Tongue (tissue), 2 donors: ENCODE results near the gene LGR5. TPM values are rescaled to one million over a fixed set of nuclear protein-coding genes. Genes with fewer than 3 reads are reported as not detected.
"Not testable (repeated sequence)": the region's sequence is repeated elsewhere in the genome, so short reads cannot be mapped to it uniquely, and the experiment has no call there.

Experiments
- DNase-seq: peaks from one replicate; pipeline ENCODE4 v3.0.0-alpha.2; 2015
- total RNA-seq: library from RNA; depleted of rRNA; stranded (reverse); fragments of >200 nt; gene quantifications from one replicate; pipeline ENCODE4 v1.2.3, GENCODE V29; 2014

The LGR5 gene
- total RNA-seq, 1 donor from 2014 or later = 2.5 TPM

DNA sequence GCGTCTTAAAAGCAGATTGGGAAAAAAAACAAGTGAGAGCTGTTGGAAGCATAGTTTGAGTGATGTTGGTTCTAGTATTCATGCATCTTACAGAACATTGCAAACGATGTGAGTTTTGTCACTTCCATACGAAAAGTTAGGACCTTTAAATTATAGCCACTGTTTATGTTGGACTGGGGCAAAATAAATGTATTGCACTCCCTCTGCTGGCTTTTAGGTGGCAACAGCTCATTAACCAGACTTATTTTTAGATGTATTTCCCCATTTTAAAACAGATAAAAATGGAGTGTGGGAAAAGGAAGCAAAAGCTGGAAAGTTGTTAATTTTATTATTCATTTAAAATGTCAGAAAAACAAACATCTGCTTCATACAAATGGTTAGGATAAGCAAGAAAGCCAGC is 111.9 kb downstream of the LGR5 start:
- DNase-seq = peak; percentile 54

DNA sequence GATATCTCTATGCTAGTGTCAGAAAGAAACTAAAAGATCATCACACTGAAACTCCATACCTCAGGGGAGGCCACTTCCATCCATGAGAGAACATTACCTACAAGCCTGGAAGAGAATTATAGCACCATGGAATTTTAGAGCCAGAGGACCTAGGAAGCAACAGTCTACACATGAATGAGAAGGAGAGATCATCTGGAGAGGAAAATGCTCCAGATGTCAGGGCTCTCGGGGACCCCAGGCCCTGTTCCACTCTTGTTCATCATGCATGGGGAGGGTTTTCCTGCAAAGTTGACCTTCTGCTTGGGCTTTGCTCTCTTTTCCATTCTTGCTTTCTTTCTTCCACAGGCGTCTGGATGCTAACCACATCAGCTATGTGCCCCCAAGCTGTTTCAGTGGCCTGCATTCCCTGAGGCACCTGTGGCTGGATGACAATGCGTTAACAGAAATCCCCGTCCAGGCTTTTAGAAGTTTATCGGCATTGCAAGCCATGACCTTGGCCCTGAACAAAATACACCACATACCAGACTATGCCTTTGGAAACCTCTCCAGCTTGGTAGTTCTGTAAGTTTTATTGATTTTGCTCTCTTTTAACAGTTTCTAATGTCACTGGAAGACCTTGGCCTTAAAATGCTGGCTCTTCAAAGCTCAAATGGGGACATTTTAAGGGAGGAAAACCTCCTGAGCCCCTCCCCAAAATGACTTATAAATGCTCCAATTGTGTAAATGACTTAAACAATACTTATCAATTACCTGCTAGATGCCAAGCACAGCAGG is 113.3 kb downstream of the LGR5 start:
- DNase-seq = no peak

DNA sequence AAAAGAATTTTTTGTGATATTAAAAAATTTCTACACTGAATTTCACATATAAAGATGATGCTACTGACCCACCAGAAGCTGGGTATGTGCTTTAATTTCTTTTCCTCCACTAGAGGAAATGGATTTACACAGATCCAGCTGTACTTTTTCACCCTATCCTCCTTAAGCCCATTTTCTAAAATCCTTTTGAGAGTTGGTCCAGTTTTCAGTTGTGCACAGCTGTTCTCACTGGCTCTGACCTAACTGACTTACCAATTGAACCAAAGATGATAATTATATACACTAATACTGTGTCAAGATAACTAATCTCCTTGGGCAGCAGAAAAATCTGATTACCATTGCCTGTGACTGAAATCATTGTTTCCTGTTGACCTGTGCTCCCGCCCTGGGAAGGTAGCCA is 115.6 kb downstream of the LGR5 start:
- DNase-seq = peak; percentile 61

DNA sequence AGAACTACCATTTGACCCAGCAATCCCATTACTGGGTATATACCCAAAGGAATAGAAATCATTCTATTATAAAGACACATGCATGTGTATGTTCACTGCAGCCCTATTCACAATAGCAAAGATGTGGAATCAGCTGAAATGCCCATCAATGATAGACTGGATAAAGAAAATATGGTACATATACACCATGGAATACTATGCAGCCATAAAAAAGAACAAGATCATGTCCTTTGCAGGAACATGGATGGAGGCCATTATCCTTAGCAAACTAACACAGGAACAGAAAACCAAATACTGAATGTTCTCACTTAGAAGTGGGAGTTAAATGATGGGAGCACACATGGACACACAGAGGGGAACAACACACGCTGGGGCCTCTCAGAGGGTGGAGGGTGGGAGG is 116.2 kb downstream of the LGR5 start:
- DNase-seq = not testable (repeated sequence)

DNA sequence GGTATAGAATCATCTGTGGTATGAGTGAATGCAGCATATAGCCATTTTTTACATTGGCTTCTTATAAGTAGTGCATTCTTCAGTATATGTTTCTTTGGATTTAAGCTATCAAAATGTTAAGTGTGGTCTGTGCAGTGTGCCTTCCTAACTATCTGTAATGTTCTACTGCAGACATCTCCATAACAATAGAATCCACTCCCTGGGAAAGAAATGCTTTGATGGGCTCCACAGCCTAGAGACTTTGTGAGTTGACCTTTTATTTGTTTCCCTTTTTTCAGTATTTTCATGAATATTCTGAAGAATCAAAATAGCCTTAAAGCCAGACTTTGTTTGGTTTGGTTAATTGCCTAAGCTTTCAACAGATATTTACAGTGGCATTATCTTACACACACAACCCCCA is 116.8 kb downstream of the LGR5 start:
- no peak for DNase-seq

DNA sequence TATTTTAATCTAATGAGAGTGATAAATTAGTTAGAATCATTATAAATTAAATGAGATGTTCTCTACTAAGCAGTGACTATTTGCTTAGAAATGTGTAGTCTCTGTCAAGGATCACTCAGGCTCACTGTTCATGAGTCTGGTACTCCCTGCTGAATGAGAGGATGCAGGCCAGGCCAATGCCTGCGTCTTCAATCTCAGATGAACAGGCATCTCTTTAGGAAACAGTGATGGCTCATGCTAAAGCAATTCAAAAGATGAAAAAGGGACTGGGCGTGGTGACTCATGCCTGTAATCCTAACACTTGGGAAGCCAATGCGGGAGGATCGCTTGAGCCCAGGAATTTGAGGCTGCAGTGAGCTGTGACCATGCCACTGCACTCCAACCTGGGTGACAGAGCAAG is 117.3 kb downstream of the LGR5 start:
- no peak for DNase-seq

DNA sequence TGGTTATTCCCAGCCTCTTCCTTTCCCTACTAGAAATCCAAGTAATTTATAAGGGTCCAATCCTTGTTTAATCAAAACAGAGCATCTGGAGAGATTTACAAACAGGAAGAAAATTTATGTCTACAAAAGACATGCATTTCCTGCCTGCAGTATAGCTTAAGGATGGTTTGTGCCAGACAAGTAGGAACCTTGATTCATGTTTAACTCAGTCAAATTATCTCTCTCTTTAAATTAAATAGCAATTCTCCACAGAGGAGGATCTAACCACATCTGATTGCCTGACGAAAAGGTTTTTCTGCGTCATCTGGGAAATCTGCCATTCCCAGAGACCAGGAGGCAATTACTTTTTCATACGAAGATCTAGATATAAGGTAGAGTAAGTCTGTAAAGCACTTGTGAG is 118.8 kb downstream of the LGR5 start:
- DNase-seq = peak; percentile 40

DNA sequence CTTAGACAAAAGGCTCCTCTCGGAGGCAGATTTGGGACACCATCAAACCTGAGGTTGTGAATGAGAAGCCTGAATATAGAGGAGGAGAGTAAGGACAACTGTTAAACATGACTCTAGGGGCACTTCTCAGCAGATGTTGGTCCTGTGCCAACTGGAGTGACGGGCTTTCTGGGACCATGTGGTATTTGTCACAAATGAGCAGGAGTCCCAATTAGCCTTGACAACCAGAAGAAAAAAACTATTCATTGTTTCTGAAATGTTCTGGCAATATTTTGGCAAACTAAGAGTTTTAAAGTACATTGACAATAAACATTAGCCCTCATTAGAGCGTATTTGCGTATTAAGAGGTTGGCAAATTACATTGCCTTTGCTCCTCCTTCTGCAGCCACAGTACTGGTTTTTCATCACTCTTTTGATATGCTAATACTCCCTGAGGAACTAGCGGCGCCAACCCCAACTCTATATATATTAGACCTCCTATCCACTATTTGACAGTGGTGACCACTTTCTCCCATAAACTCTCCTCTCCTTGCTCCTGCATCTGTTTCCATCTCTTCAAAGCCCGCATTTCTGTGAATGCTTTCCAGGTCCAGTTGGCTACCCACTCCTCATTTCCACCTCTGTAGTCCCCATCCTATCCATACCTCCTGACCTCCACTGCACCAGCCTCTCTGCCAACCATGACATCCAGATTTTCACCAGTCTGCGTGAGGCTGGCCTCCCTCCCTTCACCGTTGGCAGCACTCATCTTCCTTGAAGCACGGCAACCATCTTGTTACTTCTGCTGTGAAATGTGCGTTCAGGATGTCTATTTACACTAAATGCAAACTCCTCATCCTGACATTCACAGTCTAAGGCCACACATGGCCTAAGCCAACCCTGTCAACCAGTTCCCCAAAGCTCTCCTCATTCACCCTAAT is 123.3 kb downstream of the LGR5 start:
- peak; percentile 74 for DNase-seq

DNA sequence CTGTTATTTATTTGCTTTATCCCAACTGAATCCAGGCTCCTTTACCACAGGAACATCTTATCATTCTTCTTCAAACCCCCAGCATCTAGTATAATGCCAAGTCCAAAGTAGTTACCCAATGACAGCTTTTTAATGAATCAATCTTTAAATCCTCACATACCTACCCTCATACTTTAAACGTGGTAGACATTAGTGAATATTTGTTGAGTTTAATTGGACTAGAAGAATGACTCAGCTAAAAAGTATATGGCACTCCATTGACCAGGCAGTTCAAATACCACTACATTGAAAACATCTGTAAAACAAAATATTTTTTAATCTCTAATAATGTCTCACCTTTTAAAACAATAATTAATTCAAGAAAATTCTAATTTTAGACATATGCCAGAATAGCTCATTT is 125.9 kb downstream of the LGR5 start:
- DNase-seq = no peak

DNA sequence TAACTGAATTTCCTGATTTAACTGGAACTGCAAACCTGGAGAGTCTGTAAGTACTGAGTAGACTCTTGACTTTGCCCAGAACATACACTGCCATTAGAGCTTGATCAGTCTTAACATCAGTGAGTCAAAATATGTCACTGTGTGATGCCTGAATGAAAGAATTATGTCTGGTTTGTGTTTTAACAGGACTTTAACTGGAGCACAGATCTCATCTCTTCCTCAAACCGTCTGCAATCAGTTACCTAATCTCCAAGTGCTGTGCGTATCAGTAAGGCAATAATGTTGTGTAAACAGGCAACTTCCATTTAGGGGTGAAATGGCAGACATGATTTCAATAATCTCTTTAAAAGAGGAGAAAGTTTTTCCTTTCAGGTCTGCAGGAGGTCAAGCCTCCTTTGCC is 127.1 kb downstream of the LGR5 start:
- DNase-seq = no peak

DNA sequence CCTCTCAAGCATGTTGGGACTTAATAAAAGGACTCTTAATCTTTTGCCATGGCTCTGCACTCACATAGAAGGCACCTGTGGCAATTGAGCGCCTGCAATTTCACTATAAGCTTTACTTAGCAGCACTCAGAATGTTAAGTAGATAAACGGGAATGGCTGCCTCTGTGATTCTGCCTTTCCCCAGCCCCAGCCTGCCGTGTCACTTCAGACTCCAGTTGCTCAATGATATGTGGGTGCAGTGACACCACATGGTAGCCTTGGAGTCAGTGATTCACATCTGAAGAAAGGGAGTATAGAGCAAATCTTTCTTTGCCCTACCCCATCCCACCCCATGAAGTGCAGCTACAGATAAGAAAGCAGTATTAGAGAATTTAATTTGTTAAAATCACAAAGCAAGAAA is 127.9 kb downstream of the LGR5 start:
- DNase-seq = no peak

DNA sequence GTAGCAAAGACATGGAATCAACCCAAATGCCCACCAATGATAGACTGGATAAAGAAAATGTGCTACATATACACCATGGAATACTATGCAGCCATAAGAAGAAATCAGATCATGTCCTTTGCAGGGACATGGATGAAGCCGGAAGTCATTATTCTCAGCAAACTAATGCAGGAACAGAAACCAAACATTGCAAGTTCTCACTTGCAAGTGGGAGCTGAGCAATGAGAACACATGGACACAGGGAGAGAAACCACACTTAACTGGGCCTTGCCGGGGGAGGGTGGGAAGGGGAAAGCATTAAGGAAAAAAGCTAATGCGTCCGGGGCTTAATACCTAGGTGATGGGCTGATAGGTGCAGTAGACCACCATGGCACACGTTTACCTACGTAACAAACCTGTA is 130.3 kb downstream of the LGR5 start:
- DNase-seq = not testable (repeated sequence)

DNA sequence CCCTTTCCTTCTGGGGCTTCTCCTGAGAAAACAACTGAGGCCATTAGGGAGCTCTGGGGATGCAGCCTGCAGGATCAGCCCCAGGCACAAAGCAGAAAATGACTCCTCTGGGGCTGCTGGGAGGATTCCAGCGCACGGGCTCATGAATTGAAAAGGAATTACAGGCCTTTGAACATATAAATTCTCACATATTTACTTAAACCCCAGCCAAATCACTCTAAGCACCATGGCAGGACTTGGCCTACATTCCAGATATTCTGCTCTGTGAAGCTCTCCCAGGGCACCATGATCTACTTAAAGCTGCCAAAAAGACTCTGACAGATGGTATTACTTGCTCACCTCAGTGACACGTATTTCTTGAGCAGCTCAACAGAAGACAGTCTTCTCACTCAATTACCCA is 136.9 kb downstream of the LGR5 start:
- peak; percentile 84 for DNase-seq

DNA sequence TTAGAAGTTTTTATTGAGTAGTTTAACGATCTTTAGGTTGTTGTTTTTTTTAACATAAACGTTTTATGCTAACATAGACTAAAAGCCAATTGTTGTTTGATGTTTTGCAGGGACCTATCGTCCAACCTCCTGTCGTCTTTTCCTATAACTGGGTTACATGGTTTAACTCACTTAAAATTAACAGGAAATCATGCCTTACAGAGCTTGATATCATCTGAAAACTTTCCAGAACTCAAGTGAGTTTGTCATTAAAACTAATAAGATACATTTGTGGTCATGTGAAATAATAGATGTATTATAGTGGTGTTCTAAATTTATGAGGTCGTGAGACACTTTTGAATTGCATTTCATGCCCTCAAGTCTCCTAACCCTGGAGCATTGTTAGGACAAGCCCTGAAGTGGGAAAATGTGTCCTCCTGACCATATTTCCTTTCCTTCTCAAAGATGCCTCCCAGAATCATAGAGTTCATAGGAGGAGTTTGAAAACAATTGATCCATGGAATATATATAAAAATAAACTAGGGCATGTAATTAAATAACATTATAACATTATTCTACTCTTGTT is 139.2 kb downstream of the LGR5 start:
- DNase-seq = no peak

DNA sequence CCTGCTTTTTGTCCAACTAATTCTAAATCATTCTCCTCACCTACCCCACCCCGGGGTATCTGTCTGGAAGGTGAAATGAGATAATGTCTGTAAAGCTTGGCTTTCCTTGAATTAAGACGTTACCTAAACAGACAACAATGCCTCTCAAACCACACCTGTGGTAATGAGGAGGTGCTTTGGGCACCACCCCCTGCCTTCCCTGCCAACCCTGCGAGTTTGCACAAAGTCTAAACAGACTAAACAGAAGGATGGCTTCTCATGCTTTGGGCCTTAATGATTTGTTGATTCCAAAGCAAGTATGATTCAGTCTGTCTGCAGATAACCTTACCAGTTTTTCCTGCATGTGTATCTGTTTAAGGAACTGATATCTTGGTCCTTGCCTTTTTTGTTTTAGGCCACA is 141.6 kb downstream of the LGR5 start:
- no peak for DNase-seq

DNA sequence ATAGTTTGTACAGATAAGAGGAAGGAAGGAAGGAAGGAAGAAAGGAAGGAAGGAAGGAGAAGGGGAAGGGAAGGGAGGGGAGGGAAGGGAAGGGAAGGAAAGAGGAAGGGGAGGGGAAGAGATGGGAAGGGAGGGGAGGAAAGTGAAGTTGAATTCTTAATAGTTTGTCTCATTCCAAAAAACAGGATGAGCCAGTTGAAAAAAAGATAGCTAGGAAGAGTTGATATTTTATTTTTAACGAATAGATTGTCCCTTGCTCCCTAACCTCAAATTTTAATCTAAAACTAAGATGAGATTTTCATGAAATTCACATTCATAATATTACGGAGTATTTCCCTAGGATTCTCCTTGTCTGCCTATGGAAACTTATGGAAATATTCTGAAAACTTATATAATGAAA is 143.3 kb downstream of the LGR5 start:
- no peak for DNase-seq

DNA sequence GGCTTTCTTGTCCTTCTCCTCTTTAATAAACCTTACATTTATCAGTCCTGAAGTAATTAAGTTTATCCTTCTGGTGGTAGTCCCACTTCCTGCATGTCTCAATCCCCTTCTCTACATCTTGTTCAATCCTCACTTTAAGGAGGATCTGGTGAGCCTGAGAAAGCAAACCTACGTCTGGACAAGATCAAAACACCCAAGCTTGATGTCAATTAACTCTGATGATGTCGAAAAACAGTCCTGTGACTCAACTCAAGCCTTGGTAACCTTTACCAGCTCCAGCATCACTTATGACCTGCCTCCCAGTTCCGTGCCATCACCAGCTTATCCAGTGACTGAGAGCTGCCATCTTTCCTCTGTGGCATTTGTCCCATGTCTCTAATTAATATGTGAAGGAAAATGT is 144.8 kb downstream of the LGR5 start:
- DNase-seq = no peak

DNA sequence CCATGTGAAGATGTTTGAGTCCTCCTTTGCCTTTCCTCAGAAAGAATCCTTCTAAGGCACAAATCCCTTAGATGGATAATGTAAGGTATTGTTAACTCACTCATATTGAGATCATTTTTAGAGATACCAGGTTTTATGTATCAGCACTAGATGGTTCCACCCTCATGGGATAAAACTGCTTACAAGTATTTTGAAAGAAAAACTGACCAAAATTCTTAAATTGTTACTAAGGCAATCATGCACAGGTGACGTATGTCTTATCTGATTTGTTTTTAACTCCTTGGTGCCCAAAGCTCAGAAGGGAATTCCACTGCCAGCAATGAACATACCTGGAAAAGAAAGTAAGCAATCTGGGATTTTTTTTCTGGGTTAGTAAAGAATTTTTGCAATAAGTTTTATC is 145.6 kb downstream of the LGR5 start:
- no peak for DNase-seq

DNA sequence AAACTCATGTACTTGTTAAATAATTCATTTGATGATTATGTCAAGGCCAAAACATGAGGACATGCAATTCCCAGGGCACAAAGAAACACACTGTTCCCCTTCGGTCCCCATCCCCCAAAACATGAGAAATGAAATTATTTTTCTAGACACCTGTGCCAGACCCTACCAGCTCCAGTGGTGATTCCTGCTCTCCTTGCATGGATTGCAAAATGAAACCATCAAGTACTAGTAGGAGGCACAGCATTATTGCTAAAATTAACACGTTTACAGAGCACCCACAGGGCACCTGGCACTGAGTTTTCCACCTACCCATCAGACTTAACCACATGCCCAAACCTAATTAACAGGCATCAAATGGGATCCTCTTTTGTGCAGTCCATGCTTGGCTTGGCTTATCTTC is 147.4 kb downstream of the LGR5 start:
- no peak for DNase-seq

DNA sequence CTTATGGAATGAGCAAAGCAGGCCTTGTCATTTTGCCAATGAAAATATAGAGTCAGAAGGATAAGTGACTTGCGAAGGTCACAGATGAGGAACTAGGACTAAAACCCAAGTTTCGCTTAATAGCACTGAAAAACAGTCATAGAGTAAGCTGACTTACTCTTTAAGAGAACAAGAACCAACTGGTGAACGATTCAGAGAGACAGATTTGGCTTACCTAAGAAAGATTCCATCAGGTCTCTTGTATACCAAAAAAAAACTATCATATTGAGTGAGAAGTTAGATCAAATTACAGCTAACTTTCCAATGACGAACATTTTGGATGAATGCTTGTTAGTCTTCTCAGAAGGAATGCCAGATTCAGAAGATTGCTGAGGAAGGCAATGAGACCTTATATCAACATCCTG is 149.9 kb downstream of the LGR5 start:
- peak; percentile 8 for DNase-seq

DNA sequence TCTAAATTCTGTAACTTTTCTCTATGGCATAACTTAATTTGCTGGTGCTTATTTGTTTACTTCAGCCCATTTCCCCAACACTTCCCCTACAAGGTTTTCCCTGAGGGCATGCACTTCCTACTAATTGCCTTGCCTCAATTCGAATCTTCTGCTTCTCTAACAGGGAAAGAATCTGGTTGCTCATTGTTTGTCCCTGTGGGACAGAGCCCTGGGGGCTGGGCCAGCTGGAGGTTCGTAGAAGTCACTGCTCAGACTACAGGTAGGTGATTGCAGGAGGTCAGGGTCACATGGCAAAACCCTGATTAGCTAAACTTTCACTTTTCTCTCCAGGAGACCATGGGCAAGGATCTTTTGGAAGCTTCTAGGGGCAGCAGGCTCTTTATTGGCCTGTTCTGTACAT is 152.0 kb downstream of the LGR5 start:
- DNase-seq = no peak

DNA sequence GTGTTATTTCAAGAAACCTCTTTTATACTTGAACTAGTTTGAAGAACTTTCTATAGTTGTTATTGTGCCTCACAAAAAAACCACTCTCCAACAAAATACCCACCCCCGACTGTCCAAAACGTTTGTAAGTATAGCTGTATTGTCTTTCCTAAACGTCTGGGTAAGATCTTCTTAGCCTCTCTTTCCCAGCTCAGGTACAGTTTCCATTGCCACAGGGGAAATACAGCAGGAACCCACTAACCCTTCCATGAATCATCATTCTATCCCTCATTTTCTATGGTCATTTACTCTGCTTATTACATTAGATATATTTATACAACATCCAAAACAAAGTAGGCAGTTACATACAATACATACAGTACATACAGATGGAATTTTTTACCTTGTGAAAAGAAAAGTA is 153.2 kb downstream of the LGR5 start:
- DNase-seq = no peak

DNA sequence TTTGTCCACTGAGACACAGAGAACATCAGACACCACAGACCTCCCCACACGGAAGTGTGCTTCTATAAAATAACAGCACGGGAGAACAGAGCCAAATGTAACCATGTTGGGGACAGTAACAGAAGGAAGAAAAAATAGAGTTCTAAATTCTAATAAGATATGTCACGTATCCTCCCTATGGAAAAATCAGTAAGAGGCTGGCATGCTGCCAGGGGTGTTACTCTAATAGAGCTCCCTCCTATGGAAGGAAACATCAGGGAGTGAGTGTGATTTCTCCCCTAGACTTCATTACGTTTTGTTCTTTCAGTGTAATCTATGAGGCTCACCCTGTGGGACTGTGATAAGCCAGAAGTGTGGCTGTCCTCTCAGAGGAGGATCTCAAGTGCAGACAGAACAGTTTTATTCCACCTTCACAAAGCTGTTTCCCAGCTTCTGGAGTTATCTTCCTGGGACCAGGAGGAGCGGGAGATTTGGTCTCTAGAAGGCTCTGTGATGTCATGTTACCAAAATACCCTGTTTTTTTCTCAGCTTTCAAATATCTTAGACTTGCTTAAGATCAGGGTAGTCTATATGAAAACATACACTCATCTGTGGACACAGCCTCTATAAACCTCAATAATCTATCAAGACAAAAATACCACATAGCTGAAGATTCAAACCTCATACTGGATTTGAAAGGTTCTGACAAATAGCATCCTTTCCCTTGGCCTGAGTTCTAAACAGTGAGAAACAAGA is 154.8 kb downstream of the LGR5 start:
- peak; percentile 21 for DNase-seq
